RPMI7951 (cell line): ENCODE data around the gene KRTAP10-2. TPM values are rescaled to one million over a fixed set of nuclear protein-coding genes. Genes with fewer than 3 reads are reported as not detected.

Source experiments
- DNase-seq: peaks from one replicate; pipeline ENCODE4 v3.0.0-alpha.2; 2012; ENCODE audit warnings: low read depth
- total RNA-seq: library from RNA; depleted of rRNA; stranded (reverse); fragments of >200 nt; shearing (Covaris generic); gene quantifications from 2 replicates; pipeline ENCODE4 v1.2.3, GENCODE V29; 2014

Gene KRTAP10-2
- total RNA-seq, 1 experiment from 2014 or later: not detected

- DNase-seq: no peak
Observed at GRCh38 chr21:44540741-44541288, 10.5 kb downstream of the KRTAP10-2 start.

GRCh38 chr21:44539991-44540666 is 11.2 kb downstream of the KRTAP10-2 start, which contains the start of gene KRTAP10-1:
KRTAP10-1 (minus strand) TSS chr21:44540195; CDS start chr21:44540150, 45 bp downstream.
- no peak for DNase-seq

GRCh38 chr21:44539046-44539445 is 12.3 kb downstream of the KRTAP10-2 start:
- no peak for DNase-seq

- DNase-seq: no peak
Observed at GRCh38 chr21:44537930-44538911, 13.1 kb downstream of the KRTAP10-2 start.

- DNase-seq: no peak
Observed at GRCh38 chr21:44535963-44536362, 15.3 kb downstream of the KRTAP10-2 start.

- no peak for DNase-seq
Observed at GRCh38 chr21:44534688-44535087, 16.6 kb downstream of the KRTAP10-2 start.

- no peak for DNase-seq
Observed at GRCh38 chr21:44533891-44534627, 17.2 kb downstream of the KRTAP10-2 start.

GRCh38 chr21:44533121-44533890 is 18.0 kb downstream of the KRTAP10-2 start:
- no peak for DNase-seq

- no peak for DNase-seq
Observed at GRCh38 chr21:44532712-44533111, 18.6 kb downstream of the KRTAP10-2 start.

- DNase-seq: no peak
Observed at GRCh38 chr21:44531606-44532564, 19.4 kb downstream of the KRTAP10-2 start.

GRCh38 chr21:44530903-44531605 is 20.3 kb downstream of the KRTAP10-2 start:
- no peak for DNase-seq

- no peak for DNase-seq
Observed at GRCh38 chr21:44530221-44530902, 20.9 kb downstream of the KRTAP10-2 start.

GRCh38 chr21:44529503-44530125 is 21.7 kb downstream of the KRTAP10-2 start:
- DNase-seq: no peak

GRCh38 chr21:44529011-44529421 is 22.3 kb downstream of the KRTAP10-2 start:
- DNase-seq: no peak

- DNase-seq: no peak
Observed at GRCh38 chr21:44528634-44528995, 22.7 kb downstream of the KRTAP10-2 start.

GRCh38 chr21:44527983-44528633 is 23.2 kb downstream of the KRTAP10-2 start:
- no peak for DNase-seq

- DNase-seq: no peak
Observed at GRCh38 chr21:44527156-44527982, 23.9 kb downstream of the KRTAP10-2 start.
